ENCODE results near the gene MIGA1. TPM values are rescaled to one million over a fixed set of nuclear protein-coding genes. Genes with fewer than 3 reads are reported as not detected.

Gene MIGA1
- total and polyA plus RNA-seq, 2 of the 13 experiments (the other 11 are each of a cell fraction or from before 2014, with no cell fraction given): 3.8 to 6.6 TPM

DNA sequence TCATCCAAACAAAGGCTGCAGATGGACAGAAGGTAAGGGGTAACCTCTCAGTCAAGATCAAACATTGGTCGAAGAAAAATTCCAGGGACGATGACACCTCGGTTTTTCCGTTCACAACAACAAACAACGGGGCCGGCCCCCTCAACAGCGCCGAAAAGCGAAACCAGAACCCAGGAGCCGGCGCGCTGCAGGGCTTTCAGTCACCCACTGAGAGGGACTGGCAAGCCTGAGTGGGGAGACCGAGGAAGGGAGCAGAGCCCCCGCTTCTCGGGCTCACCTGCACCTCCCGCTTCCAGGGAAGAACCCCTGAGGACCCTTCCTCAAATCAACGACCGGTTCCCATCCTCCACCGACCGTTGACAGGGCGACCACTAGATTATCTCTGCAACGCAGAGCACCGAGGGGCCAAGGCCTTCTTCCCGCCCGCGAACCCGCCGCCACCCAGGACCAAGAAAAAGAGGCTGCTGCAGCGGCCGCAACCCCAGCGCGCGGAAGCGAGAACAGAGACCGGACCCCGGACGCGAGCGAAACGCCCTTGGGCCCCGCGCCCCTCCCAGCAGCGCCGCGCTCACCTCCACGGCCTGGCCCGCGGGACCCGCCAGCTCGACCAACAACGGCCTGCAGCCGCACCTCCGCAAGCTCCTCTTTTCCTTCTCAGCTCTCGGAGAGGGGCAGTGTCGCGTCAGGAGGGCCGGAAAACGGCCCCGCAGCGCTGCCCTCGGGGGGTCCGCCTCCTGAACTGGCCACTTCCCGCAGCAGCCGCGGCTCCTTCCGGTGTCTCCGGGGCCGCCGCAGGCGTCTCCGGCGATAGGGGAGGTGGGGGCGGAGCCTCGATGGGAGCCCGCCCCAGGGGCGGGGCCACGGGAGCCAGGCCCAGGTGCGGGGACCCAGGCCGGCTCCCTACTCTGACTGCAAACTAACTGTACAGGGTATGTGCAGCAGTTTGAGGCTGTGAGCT is 20.1 kb upstream of the MIGA1 start, which contains the start of gene USP33 (continued):
- TF ChIP-seq, protein P1, sequence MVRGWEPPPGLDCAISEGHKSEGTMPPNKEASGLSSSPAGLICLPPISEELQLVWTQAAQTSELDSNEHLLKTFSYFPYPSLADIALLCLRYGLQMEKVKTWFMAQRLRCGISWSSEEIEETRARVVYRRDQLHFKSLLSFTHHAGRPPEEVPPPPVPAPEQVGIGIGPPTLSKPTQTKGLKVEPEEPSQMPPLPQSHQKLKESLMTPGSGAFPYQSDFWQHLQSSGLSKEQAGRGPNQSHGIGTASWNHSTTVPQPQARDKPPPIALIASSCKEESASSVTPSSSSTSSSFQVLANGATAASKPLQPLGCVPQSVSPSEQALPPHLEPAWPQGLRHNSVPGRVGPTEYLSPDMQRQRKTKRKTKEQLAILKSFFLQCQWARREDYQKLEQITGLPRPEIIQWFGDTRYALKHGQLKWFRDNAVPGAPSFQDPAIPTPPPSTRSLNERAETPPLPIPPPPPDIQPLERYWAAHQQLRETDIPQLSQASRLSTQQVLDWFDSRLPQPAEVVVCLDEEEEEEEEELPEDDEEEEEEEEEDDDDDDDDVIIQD (CRISPR knock-in tag; IDR thresholded peaks at IDR 0.05; ENCODE audit: low read depth): peak; percentile 55; the same call in 1 of the 2 replicates
- peak; percentile 63; the same call in 1 of the 2 replicates for TF ChIP-seq ZNF232 (CRISPR knock-in tag; IDR thresholded peaks at IDR 0.05; ENCODE audit: borderline replicate concordance)
- TF ChIP-seq ZNF589 (CRISPR knock-in tag; conservative IDR thresholded peaks at IDR 0.05): no peak
- TF ChIP-seq NFKBIZ (CRISPR knock-in tag; IDR thresholded peaks at IDR 0.05): 0 out of 2 replicates have a peak, but pooled peaks have one; percentile 35
- TF ChIP-seq NFYC (CRISPR knock-in tag; IDR thresholded peaks at IDR 0.05): no peak
- no peak for TF ChIP-seq CCDC6 (CRISPR knock-in tag; IDR thresholded peaks at IDR 0.05)
- TF ChIP-seq, protein P2, sequence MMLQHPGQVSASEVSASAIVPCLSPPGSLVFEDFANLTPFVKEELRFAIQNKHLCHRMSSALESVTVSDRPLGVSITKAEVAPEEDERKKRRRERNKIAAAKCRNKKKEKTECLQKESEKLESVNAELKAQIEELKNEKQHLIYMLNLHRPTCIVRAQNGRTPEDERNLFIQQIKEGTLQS (CRISPR knock-in tag; IDR thresholded peaks at IDR 0.05): no peak
- no peak for TF ChIP-seq ZNF260 (CRISPR knock-in tag; IDR thresholded peaks at IDR 0.05; ENCODE audit: borderline replicate concordance, low read depth)
- no peak for TF ChIP-seq SIX1 (CRISPR knock-in tag; IDR thresholded peaks at IDR 0.05; ENCODE audit: borderline replicate concordance)
- TF ChIP-seq FOXJ3 (CRISPR knock-in tag; IDR thresholded peaks at IDR 0.05; ENCODE audit: borderline replicate concordance): no peak
- TF ChIP-seq, protein P3, sequence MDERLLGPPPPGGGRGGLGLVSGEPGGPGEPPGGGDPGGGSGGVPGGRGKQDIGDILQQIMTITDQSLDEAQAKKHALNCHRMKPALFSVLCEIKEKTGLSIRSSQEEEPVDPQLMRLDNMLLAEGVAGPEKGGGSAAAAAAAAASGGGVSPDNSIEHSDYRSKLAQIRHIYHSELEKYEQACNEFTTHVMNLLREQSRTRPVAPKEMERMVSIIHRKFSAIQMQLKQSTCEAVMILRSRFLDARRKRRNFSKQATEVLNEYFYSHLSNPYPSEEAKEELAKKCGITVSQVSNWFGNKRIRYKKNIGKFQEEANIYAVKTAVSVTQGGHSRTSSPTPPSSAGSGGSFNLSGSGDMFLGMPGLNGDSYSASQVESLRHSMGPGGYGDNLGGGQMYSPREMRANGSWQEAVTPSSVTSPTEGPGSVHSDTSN (CRISPR knock-in tag; IDR thresholded peaks at IDR 0.05): no peak
- TF ChIP-seq ZNF776 (CRISPR knock-in tag; IDR thresholded peaks at IDR 0.05): peak; percentile 72; the same call in 1 of the 2 replicates
- TF ChIP-seq ZIK1 (CRISPR knock-in tag; IDR thresholded peaks at IDR 0.05; ENCODE audit: borderline replicate concordance, low read depth): peak; percentile 58; the same call in 1 of the 2 replicates
- TF ChIP-seq, protein P4, sequence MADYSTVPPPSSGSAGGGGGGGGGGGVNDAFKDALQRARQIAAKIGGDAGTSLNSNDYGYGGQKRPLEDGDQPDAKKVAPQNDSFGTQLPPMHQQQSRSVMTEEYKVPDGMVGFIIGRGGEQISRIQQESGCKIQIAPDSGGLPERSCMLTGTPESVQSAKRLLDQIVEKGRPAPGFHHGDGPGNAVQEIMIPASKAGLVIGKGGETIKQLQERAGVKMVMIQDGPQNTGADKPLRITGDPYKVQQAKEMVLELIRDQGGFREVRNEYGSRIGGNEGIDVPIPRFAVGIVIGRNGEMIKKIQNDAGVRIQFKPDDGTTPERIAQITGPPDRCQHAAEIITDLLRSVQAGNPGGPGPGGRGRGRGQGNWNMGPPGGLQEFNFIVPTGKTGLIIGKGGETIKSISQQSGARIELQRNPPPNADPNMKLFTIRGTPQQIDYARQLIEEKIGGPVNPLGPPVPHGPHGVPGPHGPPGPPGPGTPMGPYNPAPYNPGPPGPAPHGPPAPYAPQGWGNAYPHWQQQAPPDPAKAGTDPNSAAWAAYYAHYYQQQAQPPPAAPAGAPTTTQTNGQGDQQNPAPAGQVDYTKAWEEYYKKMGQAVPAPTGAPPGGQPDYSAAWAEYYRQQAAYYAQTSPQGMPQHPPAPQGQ (CRISPR knock-in tag; IDR thresholded peaks at IDR 0.05; ENCODE audit: borderline replicate concordance): no peak
- no peak for TF ChIP-seq PAWR (CRISPR knock-in tag; IDR thresholded peaks at IDR 0.05; ENCODE audit: borderline replicate concordance)
- TF ChIP-seq ZBTB1 (CRISPR knock-in tag; IDR thresholded peaks at IDR 0.05; ENCODE audit: borderline replicate concordance): no peak
- TF ChIP-seq HDAC1 (CRISPR knock-in tag; IDR thresholded peaks at IDR 0.05): peak; percentile 73
- TF ChIP-seq NFATC3 (CRISPR knock-in tag; IDR thresholded peaks at IDR 0.05): no peak
- no peak for TF ChIP-seq DMAP1 (CRISPR knock-in tag; IDR thresholded peaks at IDR 0.05)
- TF ChIP-seq, protein P5, sequence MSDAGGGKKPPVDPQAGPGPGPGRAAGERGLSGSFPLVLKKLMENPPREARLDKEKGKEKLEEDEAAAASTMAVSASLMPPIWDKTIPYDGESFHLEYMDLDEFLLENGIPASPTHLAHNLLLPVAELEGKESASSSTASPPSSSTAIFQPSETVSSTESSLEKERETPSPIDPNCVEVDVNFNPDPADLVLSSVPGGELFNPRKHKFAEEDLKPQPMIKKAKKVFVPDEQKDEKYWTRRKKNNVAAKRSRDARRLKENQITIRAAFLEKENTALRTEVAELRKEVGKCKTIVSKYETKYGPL (CRISPR knock-in tag; IDR thresholded peaks at IDR 0.05): peak; percentile 41; the same call in 1 of the 2 replicates
- TF ChIP-seq ZSCAN22 (CRISPR knock-in tag; IDR thresholded peaks at IDR 0.05): no peak
- TF ChIP-seq NPAS2 (CRISPR knock-in tag; IDR thresholded peaks at IDR 0.05; ENCODE audit: borderline replicate concordance): peak; percentile 74; the same call in 1 of the 2 replicates

All from HepG2 (cell line).